SKM-1 treated with dmso at 0.1 percent for 144 hours (cell line): ENCODE measurements around the gene USP34.
A peak's percentile ranks its signal among the peaks of the same experiment; 100 is the strongest.
"Not testable (repeated sequence)": the region's sequence is repeated elsewhere in the genome, so short reads cannot be mapped to it uniquely, and the experiment has no call there.

ENCODE experiments used
- DNase-seq: peaks from one replicate; lab custom pipeline; 2025; ENCODE audit not compliant: unreplicated experiment; lab: John Stamatoyannopoulos, UW

The USP34 gene

DNA sequence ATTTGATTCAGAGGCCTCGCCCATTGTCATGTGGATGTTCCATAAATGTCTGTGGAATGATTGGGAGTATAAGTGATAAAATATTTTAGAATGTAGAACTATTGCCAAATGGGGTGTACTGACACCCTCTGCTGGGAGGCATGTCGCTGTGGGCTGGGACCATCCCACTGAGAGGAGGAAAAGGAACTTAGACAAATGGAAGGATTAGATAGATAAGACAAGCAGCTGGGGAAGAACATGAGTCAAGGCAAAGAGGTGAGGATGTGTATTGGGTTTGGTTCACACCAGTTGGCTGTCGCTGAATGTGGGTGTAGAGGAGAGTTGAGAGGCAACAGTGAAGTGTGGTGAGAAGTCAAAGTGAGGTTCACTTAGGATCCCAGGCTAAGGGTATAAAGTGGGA, 304.9 kb downstream of the USP34 start:
- no peak for DNase-seq

DNA sequence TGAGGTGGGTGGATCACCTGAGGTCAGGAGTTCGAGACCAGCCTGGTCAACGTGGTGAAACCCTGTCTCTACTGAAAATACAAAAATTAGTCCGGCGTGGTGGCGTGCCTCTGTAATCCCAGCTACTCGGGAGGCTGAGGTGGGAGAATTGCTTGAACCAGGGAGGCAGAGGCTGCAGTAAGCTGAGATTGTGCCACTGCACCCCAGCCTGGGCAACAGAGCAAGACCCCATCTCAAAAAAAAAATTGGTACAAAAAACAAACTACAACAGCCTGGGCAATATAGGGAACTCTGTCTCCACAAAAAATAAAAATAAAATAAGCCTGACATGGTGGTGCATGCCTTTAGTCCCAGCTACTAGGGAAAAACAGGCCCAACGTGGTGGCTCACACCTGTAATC, 305.8 kb downstream of the USP34 start:
- DNase-seq = not testable (repeated sequence)

DNA sequence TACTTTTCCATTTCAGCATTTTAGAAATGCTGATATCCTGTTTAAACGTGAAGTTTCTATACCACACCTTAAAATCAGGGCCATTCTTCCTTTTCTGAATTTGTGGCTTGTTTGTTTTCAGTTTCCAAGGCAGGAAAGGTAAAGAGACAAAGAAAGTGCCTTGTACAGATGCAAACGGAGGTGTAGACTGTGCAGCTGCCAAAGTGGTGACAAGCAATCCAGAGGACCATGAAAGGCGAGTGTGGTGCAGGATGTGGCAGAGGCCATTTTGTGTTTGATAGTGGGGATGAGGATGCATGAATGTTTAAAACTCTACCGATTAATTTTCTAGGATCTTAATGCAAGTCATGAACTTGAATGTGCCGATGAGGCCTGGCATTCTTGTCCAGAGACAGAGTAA, 308.2 kb downstream of the USP34 start:
- no peak for DNase-seq

DNA sequence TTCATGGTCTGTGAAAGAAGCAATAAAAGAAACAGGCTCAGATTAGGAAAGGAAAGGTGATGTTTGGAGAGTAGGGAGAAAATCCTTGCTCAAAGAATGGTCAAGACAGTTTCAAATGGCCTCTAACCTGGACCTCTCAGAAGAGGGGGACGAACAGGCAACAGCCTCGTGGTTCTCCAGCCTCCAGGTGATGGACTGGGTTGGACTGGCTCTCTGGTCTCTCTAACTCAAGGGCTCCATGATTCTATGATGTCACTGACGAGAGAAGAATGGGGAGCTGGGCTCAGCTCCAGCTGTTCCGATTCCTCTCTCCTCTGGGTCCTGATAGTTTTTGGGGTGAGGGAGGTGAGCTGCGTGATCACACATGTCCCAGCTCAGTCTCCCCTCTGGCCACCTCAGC, 309.0 kb downstream of the USP34 start, which contains the start of gene C2orf74:
C2orf74 (plus strand) TSS at position 301 of the 400 bp plus-strand sequence. CDS start 327 bp downstream, outside the sequence.
- no peak for DNase-seq

DNA sequence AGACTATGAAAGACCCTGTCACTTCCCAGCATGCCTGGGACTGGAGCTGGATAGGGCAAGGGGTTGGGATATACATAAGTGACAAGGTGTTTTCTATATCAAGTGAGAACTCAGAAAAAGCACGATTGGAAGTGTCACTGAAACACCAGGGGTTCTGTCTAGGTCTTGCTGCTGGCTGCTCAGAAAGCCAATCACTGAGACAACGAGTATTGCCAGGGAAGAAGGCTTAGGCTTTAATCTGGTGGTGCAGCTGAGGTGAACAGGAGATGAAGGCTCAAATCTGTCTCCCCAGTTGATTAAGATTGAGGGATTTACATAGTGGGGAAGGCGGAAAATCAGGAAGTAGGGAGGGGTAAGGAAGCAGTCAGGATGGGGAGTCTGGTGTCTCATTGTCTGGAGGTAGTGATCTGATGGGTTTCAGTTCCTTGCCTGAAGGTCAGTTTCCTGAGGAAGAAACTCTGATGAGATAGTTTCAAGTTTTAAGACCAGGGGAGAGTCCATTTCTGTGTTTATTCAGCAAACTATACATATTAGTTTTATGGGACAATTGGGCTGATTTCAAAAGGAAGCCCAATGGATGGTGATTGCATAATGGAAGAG, 312.4 kb downstream of the USP34 start:
- DNase-seq = no peak

- DNase-seq = no peak
These were observed 313.4 kb downstream of the USP34 start for GRCh38 chr2:61157371-61158003.

- DNase-seq = no peak
These were observed 319.5 kb downstream of the USP34 start for GRCh38 chr2:61151436-61151835.

DNA sequence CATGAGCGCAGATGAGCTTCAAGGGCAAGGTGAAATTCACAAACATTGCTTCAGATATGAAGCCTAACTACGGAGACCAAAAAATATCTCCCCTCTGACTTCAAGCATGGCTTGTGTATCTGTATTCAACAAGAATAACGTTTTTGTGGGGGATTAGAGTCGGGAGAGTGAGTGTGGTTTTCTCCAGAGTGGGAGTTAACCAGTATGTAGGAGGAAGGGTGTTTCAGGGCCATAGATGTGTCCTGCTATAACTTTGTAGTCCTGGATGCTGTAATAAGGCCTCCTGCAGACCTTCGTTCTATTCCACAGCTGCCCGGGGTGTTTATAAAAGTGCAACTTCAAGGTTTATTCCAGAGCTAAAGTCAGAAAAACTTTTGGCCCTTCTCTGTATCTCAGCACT, 321.8 kb downstream of the USP34 start:
- DNase-seq = no peak

DNA sequence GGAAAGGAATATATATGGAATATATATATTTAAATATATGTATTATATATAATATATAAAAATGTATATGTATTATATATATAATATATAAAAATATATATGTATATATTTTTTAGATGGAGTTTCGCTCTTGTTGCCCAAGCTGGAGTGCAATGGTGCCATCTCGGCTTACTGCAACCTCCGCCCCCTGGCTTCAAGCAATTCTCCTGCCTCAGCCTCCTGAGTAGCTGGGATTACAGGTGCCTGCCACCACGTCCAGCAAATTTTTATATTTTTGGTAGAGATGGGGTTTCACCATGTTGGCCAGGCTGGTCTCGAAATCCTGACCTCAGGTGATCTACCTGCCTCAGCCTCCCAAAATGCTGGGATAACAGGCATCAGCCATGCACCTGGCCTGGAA, 322.8 kb downstream of the USP34 start:
- not testable (repeated sequence) for DNase-seq

DNA sequence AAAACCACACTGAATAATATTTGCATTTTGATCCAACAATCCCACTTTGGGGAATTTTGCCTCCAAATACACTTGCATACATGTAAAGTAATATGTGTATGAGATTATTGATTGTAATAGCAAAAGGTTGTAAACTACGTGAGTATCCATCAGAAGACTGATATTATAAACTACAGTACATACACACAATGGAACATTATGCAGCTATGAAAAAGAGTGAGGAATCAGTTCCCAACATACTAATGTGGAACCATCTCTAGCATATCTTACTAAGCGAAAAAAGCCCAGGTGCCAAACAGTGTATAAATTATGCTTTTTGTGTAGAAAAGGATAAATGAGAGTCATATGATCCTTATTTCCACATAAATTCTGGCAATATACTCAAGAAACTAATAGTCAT, 324.9 kb downstream of the USP34 start:
- DNase-seq = no peak

DNA sequence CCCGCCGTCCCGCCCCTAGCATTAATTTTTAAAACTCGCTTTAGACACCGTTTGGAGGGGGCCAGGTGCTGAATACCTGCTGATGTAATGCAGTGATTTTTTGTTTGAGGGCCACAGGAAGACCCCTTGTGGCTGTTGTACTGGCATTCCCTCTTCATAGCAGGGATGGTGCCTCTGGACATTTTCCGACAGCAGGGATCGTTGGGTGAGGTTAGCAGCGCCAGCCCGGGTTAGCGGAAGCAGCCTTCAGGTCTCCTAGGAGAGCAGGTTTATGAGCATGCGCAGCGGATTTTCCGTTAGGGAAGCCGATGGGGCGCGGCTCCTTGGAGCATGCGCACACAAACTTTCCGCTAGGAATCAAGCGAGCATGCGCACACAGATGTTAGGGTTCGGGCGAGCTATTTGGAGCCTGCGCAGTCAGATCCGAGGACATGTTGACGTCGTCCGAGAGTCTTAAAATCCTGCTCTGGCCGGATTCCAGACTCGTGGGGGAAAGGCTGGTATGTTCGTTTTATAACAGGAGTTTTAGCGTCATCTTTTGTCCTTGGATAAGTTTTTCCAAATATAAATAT, 326.1 kb downstream of the USP34 start:
- DNase-seq = peak; percentile 97

DNA sequence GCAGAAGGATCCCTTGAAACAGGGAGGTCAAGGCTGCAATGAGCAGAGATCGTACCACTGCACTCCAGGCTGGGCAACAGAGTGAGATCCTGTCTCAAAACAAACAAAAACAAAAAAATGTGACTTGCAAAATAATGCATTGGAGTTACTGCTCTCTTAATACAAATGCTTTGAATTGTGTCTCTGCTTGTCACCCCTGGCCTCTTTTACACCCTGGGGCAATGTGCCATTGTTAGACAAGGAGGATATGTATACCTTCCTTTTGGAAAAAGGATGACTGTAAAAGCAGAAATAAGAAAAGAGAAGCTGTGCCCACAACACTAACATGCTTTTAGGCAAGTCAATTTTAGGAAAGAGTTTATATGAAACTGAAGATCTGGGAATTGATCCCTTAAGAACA, 329.7 kb downstream of the USP34 start:
- no peak for DNase-seq

DNA sequence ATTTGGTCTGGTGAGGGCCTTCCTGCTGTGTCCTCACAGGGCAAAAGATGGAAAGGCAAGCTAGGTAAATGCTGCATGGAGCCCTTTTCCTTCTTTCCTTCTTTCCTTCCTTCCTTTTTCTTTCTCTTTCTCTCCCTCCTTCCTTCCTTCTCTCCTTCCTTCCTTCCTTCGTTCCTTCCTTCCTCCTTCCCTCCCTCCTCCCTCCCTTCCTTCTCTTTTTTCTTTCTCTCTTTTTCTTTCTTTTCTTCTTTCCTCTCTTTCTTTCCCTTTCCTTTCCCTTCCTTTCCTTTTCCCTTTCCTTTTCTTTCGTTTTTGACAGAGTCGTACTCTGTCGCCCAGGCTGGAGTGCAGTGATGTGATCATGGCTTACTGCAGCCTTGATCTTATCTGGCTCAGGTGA, 332.0 kb downstream of the USP34 start:
- DNase-seq = no peak
